NCI-H2107 treated with DMSO at 0.1 percent for 48 hours (cell line): ENCODE data around the gene EEF1A2.

Experiments
- DNase-seq: peaks from one replicate; lab custom pipeline; 2025; ENCODE audit not compliant: unreplicated experiment; lab: John Stamatoyannopoulos, UW

The EEF1A2 gene

DNA sequence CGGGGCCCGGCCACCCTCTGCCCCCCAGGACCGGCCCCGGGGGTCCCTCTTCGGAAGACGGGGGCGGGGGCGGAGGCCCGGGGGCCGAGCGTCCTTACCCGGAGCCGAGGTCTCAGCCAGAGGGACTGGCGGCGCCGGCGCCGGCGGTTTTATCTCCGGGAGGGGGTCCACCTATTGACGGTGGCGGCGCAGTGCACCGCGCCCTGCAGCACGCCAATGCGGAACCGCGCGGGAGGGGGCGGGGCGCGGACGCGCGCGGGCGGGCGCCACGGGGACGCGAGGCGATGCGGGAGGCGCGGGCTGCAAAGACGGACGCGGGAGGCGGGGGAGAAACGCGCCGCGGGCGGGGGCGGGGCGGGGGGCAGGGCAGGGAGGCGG, at the start of gene EEF1A2:
EEF1A2 (minus strand) TSS at position 124 of the 378 bp plus-strand sequence. CDS start 1,320 bp downstream, outside the sequence.
- DNase-seq: no peak

DNA sequence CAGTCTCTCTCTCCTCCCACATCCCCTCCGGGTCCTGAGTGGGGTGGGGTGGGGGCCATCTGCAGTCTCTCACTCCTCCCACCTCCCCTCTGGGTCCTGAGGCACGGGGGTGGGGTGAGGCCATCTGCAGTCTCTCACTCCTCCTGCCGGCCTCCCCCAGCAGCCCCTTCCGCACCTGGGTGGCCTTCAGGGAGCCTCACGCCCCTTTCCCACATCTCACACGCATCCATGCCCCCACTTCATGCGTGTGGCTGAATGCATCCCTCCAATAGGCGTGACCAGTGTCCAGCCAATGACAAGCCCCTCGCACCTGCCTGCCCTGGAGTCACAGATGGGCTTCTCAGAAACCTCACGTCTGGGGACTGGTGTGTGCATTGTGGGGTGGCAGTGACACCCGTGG, 49.7 kb upstream of the EEF1A2 start:
- DNase-seq: no peak

DNA sequence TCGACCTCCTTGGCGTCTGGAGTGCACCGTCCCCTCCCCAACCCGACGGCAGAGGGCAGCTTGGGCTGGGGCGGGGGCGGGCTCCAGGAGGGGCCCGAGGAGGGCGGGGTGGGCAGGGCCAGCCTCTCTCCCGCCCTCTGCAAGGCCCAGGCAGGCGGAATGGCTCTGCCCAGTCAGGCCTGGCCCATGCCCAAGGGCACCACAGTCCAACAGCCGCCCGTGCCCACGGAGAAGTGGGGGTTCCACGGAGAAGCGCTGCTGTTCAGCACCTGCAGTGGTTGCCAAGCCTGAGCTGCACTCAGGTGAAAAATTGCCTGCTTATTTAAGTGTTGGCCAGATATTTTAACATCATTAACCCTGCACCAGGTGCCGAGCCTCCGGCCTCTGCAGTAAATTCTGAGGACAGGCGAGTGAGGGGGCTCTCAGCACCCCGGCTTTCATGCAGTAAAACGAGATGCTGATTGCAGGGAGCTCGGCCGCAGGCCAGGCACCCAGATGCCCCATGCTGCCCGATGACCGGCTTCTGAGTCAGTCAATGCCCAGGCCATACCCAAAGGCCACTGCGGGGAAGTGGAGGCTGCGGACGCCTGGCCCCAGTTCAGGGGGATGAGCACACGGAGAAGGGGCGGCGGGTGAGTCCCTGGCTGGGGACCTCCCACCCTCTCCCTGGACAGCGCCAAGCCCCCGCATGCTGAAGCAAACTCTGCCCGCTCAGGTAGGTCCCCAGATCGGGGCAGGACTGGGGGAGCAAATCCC, 49.0 kb upstream of the EEF1A2 start, which contains the start of gene SRMS:
SRMS (minus strand) TSS at position 25 of the 756 bp plus-strand sequence. CDS start 286 bp downstream, outside the sequence.
- no peak for DNase-seq

DNA sequence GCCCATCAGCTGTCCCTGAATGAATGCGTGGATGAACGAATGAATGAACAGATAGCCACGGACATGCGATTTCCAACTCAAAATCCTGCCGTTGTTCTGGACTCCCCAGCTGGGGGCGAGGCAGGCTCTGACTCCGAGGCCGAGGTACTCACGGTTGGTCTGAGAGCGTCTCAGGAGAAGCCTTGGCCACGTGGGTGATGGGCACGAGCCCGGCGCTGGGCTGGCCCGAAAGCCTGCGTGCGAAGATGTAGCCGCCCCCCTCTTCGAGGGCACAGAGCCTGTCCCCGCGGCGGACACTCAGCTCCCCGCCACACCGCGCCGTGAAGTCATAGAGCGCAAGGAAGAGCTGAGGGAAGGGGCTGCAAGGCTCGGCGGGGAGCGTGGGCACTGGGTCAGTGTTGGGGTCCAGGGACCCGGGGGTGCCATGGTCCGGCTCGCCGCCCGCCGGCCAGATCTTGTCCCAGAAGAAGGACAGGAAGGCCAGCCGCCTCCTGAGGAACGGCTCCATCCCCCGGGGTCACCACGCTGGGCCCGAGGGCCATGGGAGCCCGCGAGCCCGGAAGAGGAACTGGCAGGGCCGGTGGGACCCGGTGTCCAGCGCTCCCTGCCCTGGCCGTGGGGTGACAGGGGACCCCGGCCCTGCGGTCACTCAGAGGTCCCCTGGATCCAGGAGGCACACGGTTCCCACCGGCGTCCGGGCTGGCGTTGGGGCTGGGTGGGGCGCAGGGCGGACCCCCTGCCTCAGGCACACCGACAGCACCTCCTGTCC, 48.3 kb upstream of the EEF1A2 start:
- no peak for DNase-seq

DNA sequence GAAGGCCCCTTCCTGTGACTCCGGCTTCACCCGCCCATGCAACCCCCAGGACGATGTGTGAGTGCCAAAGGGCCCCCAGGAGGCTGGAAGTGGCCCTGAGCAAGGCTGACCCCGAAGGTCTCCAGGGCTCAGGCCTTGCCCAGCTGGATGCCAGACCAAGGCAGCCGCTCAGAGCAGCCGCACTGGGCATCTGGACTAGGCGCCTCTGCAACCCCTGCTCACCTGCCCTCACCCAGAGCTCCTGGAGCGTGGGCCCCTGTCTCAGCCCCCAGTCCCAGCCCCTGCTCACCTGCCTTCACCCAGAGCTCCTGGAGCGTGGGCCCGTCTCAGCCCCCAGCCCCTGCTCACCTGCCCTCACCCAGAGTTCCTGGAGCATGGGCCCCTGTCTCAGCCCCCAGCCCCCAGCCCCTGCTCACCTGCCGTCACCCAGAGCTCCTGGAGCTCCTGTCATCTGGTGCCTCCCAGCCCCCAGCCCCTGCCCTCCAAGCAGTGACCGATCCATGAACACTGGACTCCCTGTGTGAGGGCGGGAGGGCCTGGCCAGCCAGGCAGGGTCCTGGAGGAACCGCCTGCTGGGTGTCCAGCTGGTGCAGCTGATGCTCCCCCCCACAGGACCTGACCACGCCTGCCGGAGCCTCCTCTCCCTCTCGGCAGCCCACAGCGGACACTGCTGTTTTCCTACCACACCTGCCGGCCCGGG, 47.5 kb upstream of the EEF1A2 start:
- no peak for DNase-seq

DNA sequence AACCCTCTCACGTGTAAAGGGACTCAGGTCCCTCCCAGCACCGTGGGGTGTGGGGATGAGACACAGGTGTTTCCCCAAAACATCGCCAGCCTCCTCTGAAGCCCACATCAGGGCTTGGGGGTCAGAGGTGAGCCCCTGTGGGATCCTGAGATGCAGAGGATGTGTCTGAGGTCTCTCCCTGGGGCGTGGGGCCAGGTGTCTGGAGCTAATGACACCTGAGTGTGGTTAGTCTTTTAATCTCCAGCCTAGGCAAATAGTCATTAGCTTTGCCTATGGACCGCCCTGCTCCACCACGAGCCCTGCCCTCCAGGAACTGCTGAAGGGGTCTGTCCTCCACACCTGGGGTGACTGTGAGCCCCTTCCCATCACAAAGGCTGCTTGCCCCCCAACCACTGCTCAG, 46.9 kb upstream of the EEF1A2 start:
- no peak for DNase-seq

DNA sequence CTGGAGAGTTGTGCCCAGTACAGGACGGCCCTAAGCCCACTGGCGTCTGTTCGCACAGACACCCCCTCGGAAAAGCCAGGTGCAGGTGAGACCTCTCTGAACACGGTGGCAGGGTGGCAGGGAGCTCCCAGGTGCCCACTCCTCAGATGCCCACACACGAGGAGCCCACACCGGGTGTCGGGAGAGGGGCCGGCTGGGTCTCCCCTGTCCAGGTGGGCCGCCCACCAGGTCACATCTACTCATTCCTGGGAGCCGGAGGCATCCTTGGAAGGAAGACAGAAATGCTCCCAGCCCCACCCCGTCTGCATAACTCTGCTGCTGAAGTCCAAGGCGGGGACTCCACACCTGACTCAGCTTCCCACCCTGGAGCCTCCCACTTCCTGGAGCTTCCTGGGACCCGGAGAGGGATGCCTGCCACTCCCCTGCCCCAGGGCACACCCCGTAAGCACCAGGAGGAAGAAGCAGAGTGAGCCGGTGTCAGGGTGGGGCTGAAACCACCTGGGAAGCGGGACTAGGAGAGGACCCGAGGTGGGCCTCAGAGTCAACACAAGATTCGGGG, 46.2 kb upstream of the EEF1A2 start:
- DNase-seq: no peak

DNA sequence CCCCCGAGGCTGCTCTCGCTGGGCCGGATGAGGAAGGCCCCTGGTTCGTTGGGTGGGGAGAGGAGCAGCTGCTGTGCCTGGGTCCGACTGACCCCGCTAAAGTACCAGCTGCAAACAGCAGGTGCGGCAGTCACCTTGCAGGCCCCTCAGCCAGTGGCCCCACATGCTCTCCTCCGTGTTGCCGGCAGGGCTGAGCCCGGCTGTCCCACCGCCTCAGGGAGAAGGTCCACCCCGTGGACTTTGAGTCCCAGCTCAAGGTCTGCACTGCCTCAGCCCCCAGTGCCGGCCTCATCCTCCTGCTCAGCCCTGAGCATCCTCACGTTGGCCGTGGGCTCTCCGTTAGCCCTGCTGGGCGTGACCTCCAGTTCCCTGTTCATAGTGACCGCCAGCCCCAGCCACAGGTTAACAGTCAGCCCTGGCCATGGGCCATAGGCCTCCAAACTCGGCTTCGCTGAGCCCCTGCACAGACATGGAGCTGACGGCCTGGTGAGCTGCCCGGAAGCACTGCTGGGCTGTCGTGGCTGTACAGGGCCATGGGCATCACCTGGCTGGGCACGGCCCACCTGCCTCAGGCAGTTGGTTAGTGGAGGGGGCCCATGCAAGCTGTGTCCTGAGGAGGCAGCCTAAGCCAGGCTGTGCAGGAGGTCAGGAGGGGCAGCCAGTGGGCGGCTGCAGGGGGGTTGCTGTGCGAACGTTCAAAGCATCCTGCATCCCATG, 45.5 kb upstream of the EEF1A2 start:
- DNase-seq: no peak

DNA sequence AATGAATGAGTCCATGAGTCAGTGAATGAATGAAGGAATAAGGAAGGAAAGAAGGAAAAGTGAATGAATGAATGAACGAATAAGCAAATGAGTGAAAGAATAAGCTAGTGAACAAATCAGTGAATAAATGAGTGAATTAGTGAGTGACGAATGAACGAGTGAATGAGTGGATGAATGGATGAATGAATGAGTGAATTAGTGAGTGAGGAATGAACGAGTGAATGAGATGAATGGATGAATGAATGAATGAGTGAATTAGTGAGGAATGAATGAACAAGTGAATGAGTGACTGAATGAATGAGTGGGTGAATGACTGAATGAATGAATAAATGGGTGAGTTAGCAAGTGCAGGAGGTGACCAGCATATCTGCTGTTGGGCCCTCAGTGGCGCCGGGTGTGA, 44.9 kb upstream of the EEF1A2 start:
- DNase-seq: no peak

DNA sequence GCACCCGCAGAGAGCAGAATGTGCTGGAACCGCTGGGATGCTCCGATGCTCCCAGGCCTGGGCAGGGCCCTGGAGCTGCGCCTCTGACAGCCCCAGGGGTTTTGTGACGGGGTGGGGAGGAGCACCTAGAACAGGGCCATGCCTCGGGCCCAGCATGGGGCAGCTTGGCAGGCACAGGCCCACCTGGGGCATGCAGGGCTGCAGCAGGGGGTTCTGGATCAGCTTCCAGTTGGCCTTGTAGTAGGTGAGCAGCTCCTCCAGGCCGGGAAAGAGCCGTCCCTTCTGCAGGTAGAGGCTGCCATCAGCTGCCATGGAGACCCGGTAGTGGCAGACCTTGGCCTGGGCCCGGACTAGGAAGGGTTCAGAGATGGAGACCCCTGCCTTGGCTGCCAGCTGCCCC, 44.2 kb upstream of the EEF1A2 start:
- no peak for DNase-seq

DNA sequence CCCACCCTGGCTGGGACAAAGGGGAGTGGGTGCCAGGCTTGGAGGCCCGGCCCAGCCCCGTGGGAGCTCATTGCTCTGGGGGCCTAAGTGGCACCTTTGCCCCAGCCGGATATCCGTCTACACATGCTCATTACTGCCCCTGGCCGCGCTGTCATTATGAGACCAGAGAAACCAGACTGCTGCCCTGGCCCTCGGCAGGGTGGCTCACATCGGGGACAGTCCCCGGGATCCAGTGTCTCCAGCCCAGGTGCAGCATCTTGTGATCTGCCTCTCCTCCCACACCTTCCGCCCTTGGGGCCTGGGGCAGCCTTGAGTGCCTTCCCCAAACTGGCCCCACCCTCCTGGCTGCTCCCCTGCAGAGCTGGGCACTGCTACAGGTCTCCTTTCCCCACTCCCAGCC, 43.8 kb upstream of the EEF1A2 start:
- no peak for DNase-seq

DNA sequence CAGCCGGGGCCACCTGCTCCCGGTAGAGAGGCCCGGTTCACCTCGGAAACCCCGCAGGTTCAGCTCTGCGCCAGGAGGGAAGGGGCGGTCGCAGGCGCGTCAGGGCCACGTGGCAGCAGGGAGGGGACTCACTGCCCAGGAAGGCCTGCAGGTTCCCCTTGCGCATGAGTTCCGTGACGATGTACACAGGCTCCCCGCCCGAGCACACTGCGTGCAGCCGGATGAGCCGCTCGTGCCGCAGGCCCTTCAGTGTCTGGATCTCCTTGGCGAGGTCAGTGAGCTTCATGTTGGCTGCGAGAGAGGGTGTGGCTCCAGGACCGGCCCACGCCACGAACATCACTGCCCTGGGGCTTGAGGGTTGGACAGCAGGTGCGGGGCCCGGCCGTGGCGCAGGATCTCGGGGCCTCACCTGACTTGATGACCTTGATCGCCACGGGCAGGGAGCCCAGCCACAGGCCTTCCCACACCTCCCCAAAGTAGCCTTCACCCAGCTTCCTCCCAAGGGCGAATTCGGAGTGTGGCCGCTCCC, 43.2 kb upstream of the EEF1A2 start:
- DNase-seq: no peak

DNA sequence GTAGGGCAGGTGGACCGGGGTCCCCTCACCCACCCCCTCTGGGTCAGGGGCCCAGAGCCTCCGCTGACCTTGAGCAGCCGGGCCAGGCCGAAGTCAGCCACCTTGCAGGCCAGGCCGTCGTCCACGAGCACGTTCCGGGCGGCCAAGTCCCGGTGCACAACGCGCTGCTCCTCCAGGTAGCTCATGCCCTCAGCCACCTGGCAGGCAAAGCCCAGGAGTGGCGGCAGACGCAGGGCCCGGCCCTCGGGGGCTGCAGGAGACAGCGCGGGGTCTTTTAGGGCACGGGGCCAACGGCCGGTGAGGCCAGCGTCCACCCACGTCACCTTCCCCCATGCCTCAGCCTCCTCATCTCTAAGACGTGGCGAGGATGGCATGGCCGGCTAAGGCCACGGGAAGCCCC, 42.5 kb upstream of the EEF1A2 start:
- DNase-seq: no peak

DNA sequence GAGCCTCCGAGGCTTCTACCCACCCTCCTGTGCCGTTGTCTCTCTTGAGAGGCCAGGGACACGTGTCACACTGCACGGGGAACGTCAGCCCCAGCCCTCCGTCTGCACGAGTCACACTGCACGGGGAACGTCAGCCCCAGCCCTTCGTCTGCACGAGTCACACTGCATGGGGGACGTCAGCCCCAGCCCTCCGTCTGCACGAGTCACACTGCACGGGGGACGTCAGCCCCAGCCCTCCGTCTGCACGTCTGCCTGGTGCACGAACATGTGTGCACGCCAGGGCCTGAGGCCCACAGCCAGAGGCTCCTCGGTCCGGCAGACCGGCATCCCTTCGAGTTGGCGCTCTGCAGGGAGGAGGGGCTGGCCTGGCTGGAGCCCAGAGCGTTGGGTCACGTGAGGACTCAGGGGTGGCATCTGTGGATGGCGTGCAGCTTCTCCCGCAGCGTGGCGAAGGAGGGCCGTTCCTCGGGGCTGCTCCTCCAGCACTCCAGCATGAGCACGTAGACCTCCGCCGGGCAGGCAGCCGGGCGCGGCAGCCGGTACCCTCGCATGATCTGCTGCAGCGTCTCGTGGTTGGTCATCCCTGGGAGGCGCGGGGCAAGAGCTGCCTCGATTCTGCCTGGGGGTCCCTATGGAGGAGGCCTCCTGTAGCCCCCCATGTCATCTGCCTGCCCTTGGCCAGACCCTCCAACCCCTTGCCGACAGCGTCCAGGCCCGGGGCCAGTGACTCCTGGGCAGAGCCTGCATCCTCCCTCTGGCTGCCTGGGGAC, 41.7 kb upstream of the EEF1A2 start:
- DNase-seq: no peak

DNA sequence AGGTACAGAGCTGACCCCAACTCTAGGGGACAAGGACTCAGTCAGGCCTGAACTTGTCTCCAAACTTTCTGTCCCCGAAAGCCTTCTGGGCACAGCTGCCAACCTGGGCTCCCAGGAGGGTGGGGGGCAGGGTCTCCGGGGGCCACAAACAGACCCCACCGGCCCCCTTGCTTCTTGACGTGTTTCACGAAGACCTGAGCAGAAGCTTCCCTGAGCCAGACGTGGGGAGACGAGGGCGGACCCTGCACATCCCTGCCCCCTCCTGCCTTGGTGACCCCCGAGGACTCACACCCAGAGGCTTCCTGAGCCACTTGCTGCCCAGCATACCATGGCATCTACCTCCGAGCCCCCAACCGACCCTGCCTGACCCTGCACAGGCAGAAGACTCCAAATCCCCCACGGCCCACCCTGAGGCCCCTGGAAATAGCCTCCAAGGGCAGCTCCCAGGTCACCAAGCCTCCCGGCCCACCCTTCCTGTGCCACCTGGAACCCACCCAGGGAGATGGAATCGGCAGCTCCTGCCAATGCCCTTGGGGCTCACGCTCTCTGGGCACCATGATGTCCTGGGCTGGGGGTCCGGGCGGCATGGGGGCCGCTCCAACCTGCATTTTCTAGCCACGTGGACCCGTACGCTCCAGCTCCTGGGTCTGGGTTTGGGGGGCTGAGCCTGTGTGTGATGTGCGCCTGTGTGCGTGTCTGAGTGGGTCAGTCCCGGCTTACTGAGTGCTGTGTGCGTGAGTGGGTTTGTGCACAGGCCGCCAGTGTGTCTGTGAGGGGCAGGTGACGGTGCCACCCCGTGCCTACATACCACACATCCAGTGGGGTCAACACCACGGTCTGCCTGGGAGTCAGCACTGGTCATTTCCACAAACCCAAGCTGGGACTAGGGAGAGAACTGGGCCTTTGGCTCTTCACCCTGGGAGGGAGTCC, 40.8 kb upstream of the EEF1A2 start:
- DNase-seq: no peak

DNA sequence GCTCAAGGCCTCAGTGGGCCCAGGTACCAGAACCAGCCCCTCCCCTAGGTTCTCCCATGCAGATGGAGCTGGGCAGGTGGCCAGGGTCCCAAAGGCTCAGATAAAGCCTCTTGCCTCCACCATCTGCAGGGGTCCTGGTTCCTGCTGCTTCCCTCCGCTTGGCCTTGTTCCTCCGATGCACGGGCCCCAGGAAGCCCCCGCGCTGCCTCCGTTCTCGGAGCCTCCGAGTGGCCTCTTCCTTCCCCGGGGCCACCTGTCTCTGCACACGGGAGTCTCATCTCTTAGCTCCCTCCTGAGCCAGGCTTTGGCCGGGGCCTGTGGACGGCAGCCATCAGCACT, 40.2 kb upstream of the EEF1A2 start:
- DNase-seq: no peak

DNA sequence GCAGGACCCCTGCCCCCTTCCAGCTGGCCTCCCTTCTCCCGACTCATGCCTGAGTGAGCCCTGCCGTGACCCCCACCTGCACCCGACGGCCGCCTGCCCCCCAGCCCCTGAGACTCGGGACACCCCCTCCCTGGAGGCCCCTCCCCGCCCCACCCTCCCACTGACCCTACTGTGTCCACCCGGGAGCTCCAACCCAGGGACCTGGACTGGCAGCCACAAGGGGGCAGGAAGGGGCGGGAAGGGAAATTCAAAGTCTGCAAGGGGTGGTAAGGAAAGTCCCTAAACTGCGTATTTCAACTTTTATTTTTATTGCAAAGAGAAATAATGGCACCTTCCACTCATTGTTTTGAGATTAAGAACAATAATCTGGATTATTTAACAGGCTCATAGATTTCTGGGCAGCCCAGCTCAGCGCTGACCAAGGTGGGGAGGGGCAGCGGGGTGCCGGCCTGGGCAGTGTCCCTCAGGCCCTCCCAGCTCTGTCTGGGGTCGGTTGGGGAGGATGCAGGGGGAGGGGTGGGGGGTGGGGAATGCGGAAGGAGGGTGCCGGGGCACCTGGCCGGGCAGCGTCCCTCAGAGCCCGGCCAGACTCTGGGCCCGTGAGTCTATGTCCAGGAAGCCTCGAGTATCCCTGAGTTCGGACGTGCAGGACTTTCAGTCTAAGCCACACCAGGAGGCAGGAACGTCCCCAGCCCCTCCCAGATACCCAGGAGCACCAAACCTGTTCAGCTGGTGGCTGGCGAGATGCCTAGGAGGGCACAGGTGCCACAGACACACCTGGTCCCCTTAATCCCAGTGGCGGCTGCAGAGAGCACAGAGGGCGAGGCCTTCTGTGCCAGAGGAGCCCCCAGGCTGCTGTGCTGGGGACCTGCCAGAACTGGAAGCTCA, 39.6 kb upstream of the EEF1A2 start:
- DNase-seq: peak; percentile 66
